Erythroblast (primary cell): ENCODE measurements around the gene YTHDF1.

Experiments
- GATA1 ChIP-seq: IDR thresholded peaks from 2 replicates; pipeline ENCODE4 v1.6.1; 2011; ENCODE audit warnings: low read depth, mild to moderate bottlenecking, control low read depth, low read length, moderate library complexity
- POLR2A ChIP-seq: IDR thresholded peaks from 2 replicates; pipeline ENCODE4 v1.6.1; 2011; ENCODE audit warnings: mild to moderate bottlenecking, low read length

- TF ChIP-seq POLR2A (no peak), GATA1 (no peak)
Measured at GRCh38 chr20:63168861-63169260, 47.1 kb downstream of the YTHDF1 start.
